Stomach (tissue), 4 donors: ENCODE results near the gene PIPOX.

Source experiments
- EP300 ChIP-seq: sonication (generic); formaldehyde crosslinking; IDR thresholded peaks from one replicate; pipeline ENCODE4 v1.6.1; 2017; ENCODE audit warnings: antibody characterized with exemption
- POLR2A ChIP-seq, 4 donors: fragments of 450-650 bp; IDR thresholded peaks; one replicate each; pipeline ENCODE4 v1.6.1; 2016; ENCODE audit warnings: antibody characterized with exemption in 4 of 4, control low read depth in 2 of 4, mild to moderate bottlenecking in 1 of 4, moderate library complexity in 1 of 4
- TF ChIP-seq, protein P1 (sequence below), 7 experiments: fragments of 450-650 bp in 4 of 7; fragments of 200-600 bp in 3 of 7; sonication (generic) in 3 of 7; IDR thresholded peaks; one replicate each; pipeline ENCODE4 v1.5.1; 2016 to 2019; ENCODE audit warnings: antibody characterized with exemption in 7 of 7, control low read depth in 2 of 7, mild to moderate bottlenecking in 1 of 7

DNA sequence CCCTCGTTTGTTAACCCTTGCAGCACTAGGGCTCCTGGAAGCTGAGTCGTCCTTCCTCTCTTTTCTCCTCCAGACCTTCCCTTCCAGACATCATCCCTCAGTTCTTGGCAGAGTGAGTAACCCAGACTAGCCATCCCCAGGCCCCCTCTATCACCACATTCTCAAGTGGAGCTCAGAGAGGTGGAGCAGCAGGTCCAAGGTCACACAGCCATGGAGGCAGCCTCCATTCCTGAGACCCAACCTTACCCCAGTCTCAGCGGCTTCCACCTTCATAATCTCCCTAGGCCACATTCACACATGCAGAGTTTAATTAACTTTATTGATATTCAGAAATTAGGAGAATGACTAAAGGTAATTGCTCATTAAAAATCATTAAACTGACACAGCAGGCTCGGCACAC lies 40.1 kb upstream of the PIPOX start:
- TF ChIP-seq, protein P1, sequence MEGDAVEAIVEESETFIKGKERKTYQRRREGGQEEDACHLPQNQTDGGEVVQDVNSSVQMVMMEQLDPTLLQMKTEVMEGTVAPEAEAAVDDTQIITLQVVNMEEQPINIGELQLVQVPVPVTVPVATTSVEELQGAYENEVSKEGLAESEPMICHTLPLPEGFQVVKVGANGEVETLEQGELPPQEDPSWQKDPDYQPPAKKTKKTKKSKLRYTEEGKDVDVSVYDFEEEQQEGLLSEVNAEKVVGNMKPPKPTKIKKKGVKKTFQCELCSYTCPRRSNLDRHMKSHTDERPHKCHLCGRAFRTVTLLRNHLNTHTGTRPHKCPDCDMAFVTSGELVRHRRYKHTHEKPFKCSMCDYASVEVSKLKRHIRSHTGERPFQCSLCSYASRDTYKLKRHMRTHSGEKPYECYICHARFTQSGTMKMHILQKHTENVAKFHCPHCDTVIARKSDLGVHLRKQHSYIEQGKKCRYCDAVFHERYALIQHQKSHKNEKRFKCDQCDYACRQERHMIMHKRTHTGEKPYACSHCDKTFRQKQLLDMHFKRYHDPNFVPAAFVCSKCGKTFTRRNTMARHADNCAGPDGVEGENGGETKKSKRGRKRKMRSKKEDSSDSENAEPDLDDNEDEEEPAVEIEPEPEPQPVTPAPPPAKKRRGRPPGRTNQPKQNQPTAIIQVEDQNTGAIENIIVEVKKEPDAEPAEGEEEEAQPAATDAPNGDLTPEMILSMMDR (IDR thresholded peaks at IDR 0.05), result no peak
- no peak for TF ChIP-seq POLR2A (IDR thresholded peaks at IDR 0.05)
- no peak for TF ChIP-seq EP300
